Neural progenitor cell (in vitro differentiated cells): ENCODE measurements around the gene PLEKHA1. TPM values are rescaled to one million over a fixed set of nuclear protein-coding genes. Genes with fewer than 3 reads are reported as not detected.

Source experiments
- DNase-seq: peaks from one replicate; pipeline ENCODE4 v3.0.0-alpha.2; 2016; ENCODE audit warnings: low spot score
- H2AFZ ChIP-seq: fragments of 200-600 bp; sonication (generic); replicated peaks from 2 replicates; pipeline ENCODE4 v1.6.1; 2016; ENCODE audit warnings: antibody characterized with exemption
- H3F3A ChIP-seq: fragments of 200-600 bp; sonication (generic); 2 replicates; pipeline ENCODE4 v1.6.1; 2016; ENCODE audit warnings: antibody characterized with exemption, low read depth
- H3K27ac ChIP-seq: fragments of 200-600 bp; sonication (generic); 2 replicates; pipeline ENCODE4 v1.5.1; 2016; ENCODE audit warnings: mild to moderate bottlenecking
- H3K27me3 ChIP-seq: fragments of 200-600 bp; sonication (generic); 2 replicates; pipeline ENCODE4 v1.6.1; 2016; ENCODE audit warnings: mild to moderate bottlenecking, moderate library complexity
- H3K36me3 ChIP-seq: fragments of 200-600 bp; sonication (generic); 2 replicates; pipeline ENCODE4 v1.5.1; 2016
- H3K4me1 ChIP-seq: fragments of 200-600 bp; sonication (generic); 2 replicates; pipeline ENCODE4 v1.6.1; 2016; ENCODE audit warnings: mixed run types
- H3K4me2 ChIP-seq: fragments of 200-600 bp; sonication (generic); 2 replicates; pipeline ENCODE4 v1.6.1; 2016
- H3K4me3 ChIP-seq: fragments of 200-600 bp; sonication (generic); 2 replicates; pipeline ENCODE4 v1.5.1; 2016
- H3K79me2 ChIP-seq: fragments of 200-600 bp; sonication (generic); 2 replicates; pipeline ENCODE4 v1.6.1; 2016; ENCODE audit warnings: low read depth
- H3K9ac ChIP-seq: fragments of 200-600 bp; sonication (generic); 2 replicates; pipeline ENCODE4 v1.6.1; 2016
- H3K9me3 ChIP-seq: fragments of 200-600 bp; sonication (generic); 2 replicates; pipeline ENCODE4 v1.5.1; 2016; ENCODE audit warnings: low read depth
- H4K20me1 ChIP-seq: fragments of 200-600 bp; sonication (generic); 2 replicates; pipeline ENCODE4 v1.6.1; 2016; ENCODE audit warnings: low read depth
- H3K27ac Mint-ChIP-seq: 3 replicates; pipeline ENCODE4 v1.8.0; 2021; ENCODE audit warnings: mixed read lengths
- H3K27me3 Mint-ChIP-seq: 2 replicates; pipeline ENCODE4 v1.8.0; 2022; ENCODE audit warnings: low read depth, mild to moderate bottlenecking, inconsistent platforms, moderate library complexity, mixed read lengths; ENCODE audit not compliant: insufficient read depth
- H3K36me3 Mint-ChIP-seq: 3 replicates; pipeline ENCODE4 v1.8.0; 2021; ENCODE audit warnings: mixed read lengths
- H3K4me1 Mint-ChIP-seq: 3 replicates; pipeline ENCODE4 v1.8.0; 2021; ENCODE audit warnings: mixed read lengths
- H3K4me3 Mint-ChIP-seq: 3 replicates; pipeline ENCODE4 v1.8.0; 2021; ENCODE audit warnings: mild to moderate bottlenecking, moderate library complexity, mixed read lengths
- H3K9me3 Mint-ChIP-seq: 3 replicates; pipeline ENCODE4 v1.8.0; 2020; ENCODE audit warnings: mixed read lengths
- EZH2 ChIP-seq: fragments of 200-600 bp; sonication (generic); IDR thresholded peaks from 2 replicates; pipeline ENCODE4 v1.6.1; 2017; ENCODE audit warnings: antibody characterized with exemption, mild to moderate bottlenecking, moderate library complexity
- EZH2phosphoT487 ChIP-seq: fragments of 200-600 bp; sonication (generic); IDR thresholded peaks from 2 replicates; pipeline ENCODE4 v1.6.1; 2017; ENCODE audit warnings: antibody characterized with exemption
- total RNA-seq: library from RNA; depleted of rRNA; stranded (reverse); fragments of >200 nt; gene quantifications from 2 replicates; pipeline ENCODE4 v1.2.3, GENCODE V29; 2015; ENCODE audit warnings: low replicate concordance
- TF ChIP-seq, protein P1 (sequence below): fragments of 200-600 bp; sonication (generic); IDR thresholded peaks from 2 replicates; pipeline ENCODE4 v1.5.1; 2017; ENCODE audit warnings: antibody characterized with exemption, mild to moderate bottlenecking

Gene PLEKHA1
- 70.2 and 79.1 TPM in 2 replicates for total RNA-seq

GRCh38 chr10:122374237-122374858 lies at the start of gene PLEKHA1:
PLEKHA1 (plus strand) TSS chr10:122374708; CDS start chr10:122393201, 18,493 bp downstream.
- peaks cover 23% of the 10 kb centered on the region for H3K4me1 Mint-ChIP-seq
- peaks cover 4% of the 10 kb centered on the region for H3K36me3 Mint-ChIP-seq
- Histone ChIP-seq H3K36me3 (no peaks in the 10 kb centered on the region), H3K27me3 (peaks cover 18% of the 10 kb centered on the region), H3F3A (peaks cover 7% of the 10 kb centered on the region), H3K9ac (peak within 1 kb of the TSS; percentile 37), H3K4me1 (peaks cover 19% of the 10 kb centered on the region), H3K4me3 (peak within 1 kb of the TSS; percentile 96), H3K27ac (peak within 1 kb of the TSS; percentile 66), H3K4me2 (peak within 1 kb of the TSS; percentile 96), H3K79me2 (peaks cover 44% of the 10 kb centered on the region), H3K9me3 (no peaks in the 10 kb centered on the region), H2AFZ (peak within 1 kb of the TSS; percentile 96), H4K20me1 (no peaks in the 10 kb centered on the region)
- peak within 1 kb of the TSS; percentile 95 for H3K4me3 Mint-ChIP-seq
- peaks cover 7% of the 10 kb centered on the region for H3K27me3 Mint-ChIP-seq
- TF ChIP-seq, protein P1, sequence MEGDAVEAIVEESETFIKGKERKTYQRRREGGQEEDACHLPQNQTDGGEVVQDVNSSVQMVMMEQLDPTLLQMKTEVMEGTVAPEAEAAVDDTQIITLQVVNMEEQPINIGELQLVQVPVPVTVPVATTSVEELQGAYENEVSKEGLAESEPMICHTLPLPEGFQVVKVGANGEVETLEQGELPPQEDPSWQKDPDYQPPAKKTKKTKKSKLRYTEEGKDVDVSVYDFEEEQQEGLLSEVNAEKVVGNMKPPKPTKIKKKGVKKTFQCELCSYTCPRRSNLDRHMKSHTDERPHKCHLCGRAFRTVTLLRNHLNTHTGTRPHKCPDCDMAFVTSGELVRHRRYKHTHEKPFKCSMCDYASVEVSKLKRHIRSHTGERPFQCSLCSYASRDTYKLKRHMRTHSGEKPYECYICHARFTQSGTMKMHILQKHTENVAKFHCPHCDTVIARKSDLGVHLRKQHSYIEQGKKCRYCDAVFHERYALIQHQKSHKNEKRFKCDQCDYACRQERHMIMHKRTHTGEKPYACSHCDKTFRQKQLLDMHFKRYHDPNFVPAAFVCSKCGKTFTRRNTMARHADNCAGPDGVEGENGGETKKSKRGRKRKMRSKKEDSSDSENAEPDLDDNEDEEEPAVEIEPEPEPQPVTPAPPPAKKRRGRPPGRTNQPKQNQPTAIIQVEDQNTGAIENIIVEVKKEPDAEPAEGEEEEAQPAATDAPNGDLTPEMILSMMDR = no peak
- TF ChIP-seq EZH2phosphoT487 (no peak), EZH2 (no peak)
- peak within 1 kb of the TSS; percentile 82 for H3K27ac Mint-ChIP-seq
- DNase-seq = peak; percentile 98
- H3K9me3 Mint-ChIP-seq = no peaks in the 10 kb centered on the region

GRCh38 chr10:122325235-122325634 lies 49.3 kb upstream of the PLEKHA1 start:
- peaks cover 6% of the 10 kb centered on the region for H3K9me3 Mint-ChIP-seq
- H3F3A ChIP-seq = no peaks in the 10 kb centered on the region
- no peaks in the 10 kb centered on the region for H3K79me2 ChIP-seq

DNA sequence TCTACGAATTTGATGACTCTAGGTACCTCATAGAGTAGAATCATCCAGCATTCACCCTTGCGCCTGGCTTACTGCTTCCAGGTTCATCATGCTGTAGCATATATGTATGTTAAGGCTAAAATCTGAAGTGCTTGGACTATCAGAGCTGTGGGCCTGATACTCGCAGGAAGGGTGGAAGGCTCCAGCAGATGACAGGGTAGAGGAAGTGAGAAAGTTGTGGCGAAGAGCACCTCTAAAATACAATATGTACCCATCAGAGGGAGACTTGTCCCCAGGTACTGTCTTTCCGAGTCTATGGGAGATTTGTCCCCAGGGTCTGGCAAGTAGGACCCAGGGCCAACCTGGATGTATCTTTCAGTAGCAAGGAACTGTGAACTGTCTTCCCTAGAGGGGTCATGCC lies 48.1 kb upstream of the PLEKHA1 start:
- no peak overlapping the region for H3K27ac ChIP-seq
- TF ChIP-seq, protein P1 = no peak
- TF ChIP-seq EZH2phosphoT487 = no peak
- TF ChIP-seq EZH2 = no peak
- H3K27me3 ChIP-seq = no peaks in the 10 kb centered on the region
- no peak overlapping the region for H3K9ac ChIP-seq
- H3K4me2 ChIP-seq = no peak overlapping the region
- no peaks in the 10 kb centered on the region for H3F3A ChIP-seq
- no peaks in the 10 kb centered on the region for H3K4me1 ChIP-seq
- H4K20me1 ChIP-seq = no peaks in the 10 kb centered on the region
- no peak for DNase-seq
- Mint-ChIP-seq H3K36me3 (no peaks in the 10 kb centered on the region), H3K9me3 (peaks cover 5% of the 10 kb centered on the region), H3K4me1 (peaks cover 6% of the 10 kb centered on the region), H3K27ac (no peak overlapping the region), H3K4me3 (no peak overlapping the region), H3K27me3 (peaks cover 5% of the 10 kb centered on the region)
- no peaks in the 10 kb centered on the region for H3K9me3 ChIP-seq
- no peak overlapping the region for H3K4me3 ChIP-seq
- H3K79me2 ChIP-seq = no peaks in the 10 kb centered on the region
- H3K36me3 ChIP-seq = no peaks in the 10 kb centered on the region
- H2AFZ ChIP-seq = no peak overlapping the region

More at GRCh38 chr10:122325235-122325634, 49.3 kb upstream of the PLEKHA1 start:
- Histone ChIP-seq H3K4me1 (no peaks in the 10 kb centered on the region), H3K27me3 (no peaks in the 10 kb centered on the region), H3K27ac (no peak overlapping the region), H3K4me2 (no peak overlapping the region), H3K9me3 (no peaks in the 10 kb centered on the region), H2AFZ (no peak overlapping the region), H3K36me3 (no peaks in the 10 kb centered on the region), H3K9ac (no peak overlapping the region), H3K4me3 (no peak overlapping the region), H4K20me1 (no peaks in the 10 kb centered on the region)
- no peak overlapping the region for H3K27ac Mint-ChIP-seq
- peaks cover 5% of the 10 kb centered on the region for H3K4me1 Mint-ChIP-seq
- H3K4me3 Mint-ChIP-seq = no peak overlapping the region
- TF ChIP-seq, protein P1 = no peak
- TF ChIP-seq EZH2 (no peak), EZH2phosphoT487 (no peak)
- H3K36me3 Mint-ChIP-seq = no peaks in the 10 kb centered on the region
- no peak for DNase-seq
- peaks cover 5% of the 10 kb centered on the region for H3K27me3 Mint-ChIP-seq
